DMS153 (cell line): ENCODE results near the gene DNAH10.

ENCODE experiments used
- DNase-seq: peaks from one replicate; lab custom pipeline; 2025; lab: John Stamatoyannopoulos, UW

DNAH10 gene

GRCh38 chr12:123972457-123973401 is 210.6 kb downstream of the DNAH10 start, which contains the start of the genes CCDC92 and ZNF664:
CCDC92 (minus strand) TSS chr12:123972831; CDS start chr12:123944305, 28,526 bp downstream.
ZNF664 (plus strand) TSS chr12:123973215; CDS start chr12:124012145, 38,930 bp downstream.
- peak; percentile 86 for DNase-seq

- DNase-seq: no peak
Observed at GRCh38 chr12:123973552-123974341, 211.6 kb downstream of the DNAH10 start.

- DNase-seq: no peak
Observed at GRCh38 chr12:123976227-123976826, 214.2 kb downstream of the DNAH10 start.

GRCh38 chr12:123979566-123979965 is 217.5 kb downstream of the DNAH10 start:
- no peak for DNase-seq

GRCh38 chr12:123982269-123982668 is 220.2 kb downstream of the DNAH10 start:
- DNase-seq: no peak

GRCh38 chr12:123983822-123984485 is 221.9 kb downstream of the DNAH10 start:
- peak; percentile 39 for DNase-seq

GRCh38 chr12:123984903-123985302 is 222.8 kb downstream of the DNAH10 start:
- DNase-seq: no peak
